RCC 7860 (cell line): ENCODE results near the gene TNFSF13B.
A peak's percentile ranks its signal among the peaks of the same experiment; 100 is the strongest.
"Not testable (repeated sequence)": the region's sequence is repeated elsewhere in the genome, so short reads cannot be mapped to it uniquely, and the experiment has no call there.

Experiments used
- DNase-seq: peaks from one replicate; pipeline ENCODE4 v3.0.0-alpha.2; 2015; ENCODE audit warnings: low spot score
- FAIRE-seq: peaks from 2 replicates; lab custom pipeline; 2012; peaks lifted over from hg19 to GRCh38; lab: Jason Lieb, UNC

Gene TNFSF13B

GRCh38 chr13:108278466-108278865, 8.9 kb downstream of the TNFSF13B start:
- no peak for FAIRE-seq

GRCh38 chr13:108281901-108282300, 12.4 kb downstream of the TNFSF13B start:
- DNase-seq: no peak

More at GRCh38 chr13:108278466-108278865, 8.9 kb downstream of the TNFSF13B start:
- DNase-seq: no peak

GRCh38 chr13:108283110-108283509, 13.6 kb downstream of the TNFSF13B start:
- FAIRE-seq (no peak), DNase-seq (no peak)

More at GRCh38 chr13:108281901-108282300, 12.4 kb downstream of the TNFSF13B start:
- FAIRE-seq: no peak

GRCh38 chr13:108288741-108289140, 19.2 kb downstream of the TNFSF13B start:
- no peak for DNase-seq
- FAIRE-seq: no peak

- no peak for FAIRE-seq
- DNase-seq: no peak
Measured at GRCh38 chr13:108289819-108290218, 20.3 kb downstream of the TNFSF13B start.

GRCh38 chr13:108297114-108297513, 27.6 kb downstream of the TNFSF13B start:
- no peak for FAIRE-seq

GRCh38 chr13:108302279-108302678, 32.8 kb downstream of the TNFSF13B start:
- FAIRE-seq (no peak), DNase-seq (no peak)

More at GRCh38 chr13:108297114-108297513, 27.6 kb downstream of the TNFSF13B start:
- no peak for DNase-seq

GRCh38 chr13:108304170-108305016, 34.9 kb downstream of the TNFSF13B start:
- DNase-seq (no peak), FAIRE-seq (no peak)

- FAIRE-seq (no peak), DNase-seq (no peak)
Measured at GRCh38 chr13:108305655-108306054, 36.1 kb downstream of the TNFSF13B start.

- DNase-seq (no peak), FAIRE-seq (no peak)
Measured at GRCh38 chr13:108306860-108307259, 37.3 kb downstream of the TNFSF13B start.

GRCh38 chr13:108311596-108311995, 42.1 kb downstream of the TNFSF13B start:
- DNase-seq, FAIRE-seq: not testable (repeated sequence)

GRCh38 chr13:108313382-108313781, 43.9 kb downstream of the TNFSF13B start:
- FAIRE-seq (no peak), DNase-seq (no peak)

- peak; percentile 50 for DNase-seq
- FAIRE-seq: no peak
Measured at GRCh38 chr13:108315273-108315672, 45.8 kb downstream of the TNFSF13B start.

- FAIRE-seq (no peak), DNase-seq (no peak)
Measured at GRCh38 chr13:108315991-108316390, 46.5 kb downstream of the TNFSF13B start.

- DNase-seq: no peak
- no peak for FAIRE-seq
Measured at GRCh38 chr13:108316413-108316812, 46.9 kb downstream of the TNFSF13B start.

- FAIRE-seq (peak; percentile 57), DNase-seq (peak; percentile 18)
Measured at GRCh38 chr13:108322206-108322824, 52.8 kb downstream of the TNFSF13B start.

- FAIRE-seq: no peak
- no peak for DNase-seq
Measured at GRCh38 chr13:108323031-108323430, 53.5 kb downstream of the TNFSF13B start.

GRCh38 chr13:108325863-108326262, 56.3 kb downstream of the TNFSF13B start:
- no peak for FAIRE-seq

GRCh38 chr13:108326309-108326708, 56.8 kb downstream of the TNFSF13B start:
- FAIRE-seq (no peak), DNase-seq (no peak)

More at GRCh38 chr13:108325863-108326262, 56.3 kb downstream of the TNFSF13B start:
- DNase-seq: no peak

- FAIRE-seq: no peak
- DNase-seq: no peak
Measured at GRCh38 chr13:108328848-108329247, 59.3 kb downstream of the TNFSF13B start.

GRCh38 chr13:108332791-108333190, 63.3 kb downstream of the TNFSF13B start:
- no peak for FAIRE-seq
- no peak for DNase-seq
